Hematopoietic multipotent progenitor cell treated with erythropoietin and hydrocortisone succinate and interleukin-3 and kit ligand, for 17 days (in vitro differentiated cells): ENCODE measurements around the gene ZNF608.

Experiments used
- DNase-seq: peaks from one replicate; pipeline ENCODE4 v3.0.0-alpha.2; 2015; ENCODE audit warnings: low spot score

The ZNF608 gene

GRCh38 chr5:124716169-124716568, 30.3 kb downstream of the ZNF608 start:
- no peak for DNase-seq

- DNase-seq: no peak
Observed at GRCh38 chr5:124714910-124715309, 31.5 kb downstream of the ZNF608 start.

- DNase-seq: no peak
Observed at GRCh38 chr5:124713595-124713994, 32.8 kb downstream of the ZNF608 start.

DNA sequence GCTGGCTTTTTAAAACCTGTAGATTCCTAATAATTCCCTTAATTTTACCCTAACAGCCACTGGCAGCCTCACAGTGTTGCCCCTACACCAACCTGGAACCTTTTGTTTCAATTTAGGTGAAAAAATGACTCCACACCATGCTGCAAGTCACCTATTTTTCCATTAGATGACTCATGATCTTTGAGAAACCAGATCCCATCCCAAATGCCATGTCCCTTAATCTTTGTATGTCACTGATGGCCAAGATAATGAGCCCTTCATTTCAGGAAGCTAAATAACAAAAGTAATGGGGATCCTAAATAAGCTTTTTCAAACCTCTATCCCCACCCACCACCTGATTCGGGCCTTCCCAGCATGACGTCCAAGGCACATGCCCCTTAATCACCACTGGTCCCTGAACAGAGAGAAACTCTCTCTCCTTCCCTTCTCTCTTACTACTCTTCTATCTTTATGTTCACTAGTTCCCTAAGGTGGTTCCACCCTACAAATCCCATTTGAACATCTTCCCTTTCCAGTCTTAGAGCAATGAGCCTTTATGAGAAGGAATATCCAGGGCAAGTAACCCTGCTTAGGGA, 33.6 kb downstream of the ZNF608 start:
- no peak for DNase-seq

GRCh38 chr5:124708086-124708485, 38.4 kb downstream of the ZNF608 start:
- DNase-seq: no peak

DNA sequence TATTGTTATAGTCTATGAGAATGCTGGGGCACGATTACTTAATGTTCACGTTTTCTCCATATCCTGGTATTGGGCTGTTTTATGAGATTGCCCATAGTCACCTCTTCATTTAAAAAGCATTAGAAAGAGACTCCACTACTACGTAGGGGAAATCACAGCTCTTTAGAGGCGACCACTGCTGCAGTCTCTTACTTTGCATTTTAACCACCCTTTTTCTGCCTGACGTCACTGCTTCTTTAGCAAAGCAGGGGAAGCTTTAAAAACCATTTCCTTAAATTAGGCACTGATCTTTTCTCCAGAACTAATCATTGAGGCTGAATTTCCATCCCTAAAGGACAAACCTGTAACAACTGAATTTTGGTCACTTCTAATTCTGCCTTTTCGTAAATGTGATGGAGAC, 38.9 kb downstream of the ZNF608 start:
- no peak for DNase-seq

DNA sequence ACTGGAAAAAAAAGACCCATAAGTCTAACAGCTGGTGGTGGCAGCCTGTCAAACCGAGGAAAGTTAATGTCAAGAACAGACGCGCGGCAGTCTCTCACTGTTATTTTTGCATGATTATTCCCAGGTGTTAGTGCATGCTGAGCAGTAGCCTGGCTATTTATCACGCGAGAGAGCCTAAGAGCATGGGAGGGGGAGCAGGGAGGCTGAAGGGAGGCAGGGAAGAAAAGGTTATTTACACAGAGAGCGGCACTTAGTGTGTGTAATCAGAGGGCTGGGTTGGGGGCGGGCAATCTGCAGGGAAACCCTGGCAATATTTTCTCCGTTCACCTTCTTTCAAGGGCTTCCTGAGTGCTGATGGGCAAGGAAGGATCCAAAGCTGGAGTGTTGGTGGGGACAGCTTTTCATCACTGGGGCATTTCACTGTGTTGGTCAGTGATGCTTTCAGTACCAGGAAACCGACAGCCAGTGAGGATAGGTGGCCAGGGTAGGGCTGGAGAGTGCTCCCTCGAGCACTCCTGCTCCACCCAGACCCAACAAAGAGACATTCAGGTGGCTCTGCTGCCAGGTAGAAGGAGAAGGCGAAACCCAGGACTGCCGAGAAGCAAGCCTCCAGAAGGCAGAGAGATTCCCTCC, 39.6 kb downstream of the ZNF608 start:
- DNase-seq: no peak

- no peak for DNase-seq
Observed at GRCh38 chr5:124706051-124706450, 40.4 kb downstream of the ZNF608 start.

DNA sequence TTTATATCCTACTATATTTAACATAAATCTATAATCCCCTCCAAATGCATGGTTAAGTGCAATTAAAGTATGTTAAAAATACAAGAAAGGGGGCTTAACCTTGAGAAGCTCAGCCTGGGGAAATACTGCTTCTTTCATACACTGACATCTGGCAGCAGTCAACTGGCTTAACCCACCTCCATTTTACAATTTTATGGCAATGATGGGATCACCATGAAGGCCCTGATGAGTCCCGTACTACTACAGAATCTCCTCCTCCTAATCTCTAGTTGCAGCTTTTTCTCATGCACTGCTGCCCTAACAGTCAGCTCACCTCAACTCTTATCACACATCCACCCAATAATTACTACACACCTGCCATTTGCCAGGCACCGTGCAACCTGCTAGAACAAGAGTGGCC, 40.9 kb downstream of the ZNF608 start:
- no peak for DNase-seq

GRCh38 chr5:124704594-124705284, 41.7 kb downstream of the ZNF608 start:
- no peak for DNase-seq

GRCh38 chr5:124703995-124704394, 42.4 kb downstream of the ZNF608 start:
- no peak for DNase-seq

DNA sequence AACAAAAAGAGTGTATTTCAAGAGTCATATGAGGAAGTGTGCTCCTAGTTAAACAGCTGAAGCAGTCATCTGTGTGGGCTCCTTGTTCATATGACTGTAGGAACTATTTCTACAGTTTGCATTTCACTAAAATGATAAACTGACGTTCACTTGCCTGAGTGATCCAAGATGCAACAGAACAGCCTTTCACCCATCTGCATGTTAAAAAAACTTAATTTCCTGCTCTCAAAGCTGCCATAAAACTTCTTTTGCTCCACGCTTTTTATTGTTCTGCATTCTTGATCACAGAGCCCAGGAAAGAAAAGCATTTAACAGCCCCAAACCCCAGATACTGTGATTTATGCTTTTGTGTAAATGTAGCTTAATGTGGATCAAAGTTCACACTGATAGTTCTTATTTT, 43.9 kb downstream of the ZNF608 start:
- DNase-seq: no peak

DNA sequence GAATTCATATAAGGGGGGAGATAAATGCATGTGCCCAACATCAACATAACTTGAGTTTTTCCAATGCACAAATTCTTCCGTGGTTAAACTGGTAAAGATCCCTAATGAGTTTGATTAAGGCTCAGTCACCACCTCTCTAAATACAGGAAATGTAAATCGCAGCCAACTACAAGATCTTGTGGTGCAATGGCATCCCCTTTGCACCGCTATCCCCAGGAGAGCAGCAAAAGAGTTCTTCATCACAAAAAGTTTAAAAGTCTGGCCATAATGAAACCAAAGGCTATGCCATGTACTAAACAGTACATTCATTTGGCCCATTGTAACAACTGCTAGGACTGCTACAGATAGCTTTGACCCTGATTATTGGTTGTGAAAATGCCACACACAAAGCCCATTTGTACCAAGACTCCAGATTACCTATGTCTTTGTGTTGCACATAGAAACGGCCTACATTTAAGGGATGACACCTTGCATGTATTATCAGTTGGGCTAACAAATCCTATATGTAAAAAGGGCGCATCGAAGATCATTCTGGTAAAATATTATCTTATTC, 44.5 kb downstream of the ZNF608 start:
- DNase-seq: no peak

DNA sequence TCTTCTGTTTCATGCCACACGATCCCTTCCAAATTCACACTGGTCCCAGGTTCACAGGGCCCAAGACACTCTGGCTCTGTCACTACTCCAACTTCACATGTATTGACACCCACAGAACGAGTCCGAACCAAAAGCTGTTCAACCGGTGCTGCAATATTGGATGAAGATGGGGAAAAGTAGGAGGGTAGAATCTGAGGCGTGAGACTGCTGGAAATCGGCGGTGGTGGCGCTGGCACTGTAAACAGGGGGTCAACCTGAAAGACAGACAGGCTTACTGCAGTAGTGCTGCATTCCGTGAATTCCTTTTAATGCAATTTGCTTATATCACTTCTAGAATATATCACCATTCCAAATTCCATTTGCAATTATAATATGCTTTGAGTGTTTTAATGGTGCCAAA, 45.4 kb downstream of the ZNF608 start:
- no peak for DNase-seq

GRCh38 chr5:124700333-124700732, 46.1 kb downstream of the ZNF608 start:
- no peak for DNase-seq

DNA sequence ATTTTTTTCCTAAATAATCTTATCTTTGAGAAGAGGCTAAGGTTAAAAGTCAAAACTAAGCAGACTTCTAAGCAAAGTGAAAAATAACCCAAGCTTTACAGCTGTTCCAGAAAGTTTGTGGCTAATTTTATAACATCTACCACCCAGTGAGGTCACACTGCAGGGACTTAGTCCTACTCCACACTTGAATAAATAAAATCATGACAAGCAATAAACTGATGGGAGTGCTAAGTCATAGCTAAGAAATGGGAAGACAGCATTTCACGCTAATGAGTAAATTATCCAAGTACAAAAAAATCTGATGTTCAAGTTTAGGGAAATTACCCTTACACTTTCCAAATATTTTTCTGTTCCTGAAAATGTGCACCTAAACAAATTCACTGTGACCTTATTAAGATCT, 47.7 kb downstream of the ZNF608 start:
- DNase-seq: no peak

DNA sequence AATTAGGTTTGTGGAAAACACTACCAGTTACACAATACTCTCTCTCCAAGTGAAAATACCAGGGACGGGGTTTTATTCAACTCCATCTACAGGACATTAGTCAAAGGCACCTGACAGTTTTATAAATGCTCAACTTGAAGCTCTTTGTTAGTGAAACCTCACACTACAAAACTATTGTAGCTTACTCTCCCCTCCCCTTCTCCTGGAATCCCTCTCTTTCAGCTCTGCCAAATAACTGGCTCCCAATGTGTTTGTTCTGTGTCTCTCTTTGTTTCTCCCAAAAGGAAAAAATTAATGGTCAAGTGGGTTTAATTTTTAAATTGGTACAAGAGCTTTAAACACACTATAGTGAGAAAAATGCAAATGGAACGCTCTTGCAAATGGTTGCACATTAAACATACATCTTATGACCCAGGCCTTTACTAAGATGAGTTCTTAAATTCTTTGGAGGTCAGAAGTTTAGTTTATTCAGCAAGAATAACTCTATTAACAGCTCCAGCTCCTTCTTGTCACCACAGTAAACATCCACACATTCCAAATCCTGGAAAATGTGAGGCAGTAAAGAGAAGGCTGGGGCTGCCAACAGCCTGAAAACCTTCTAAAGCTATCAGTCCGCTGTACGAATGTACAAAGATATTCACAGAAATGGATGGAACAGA, 48.4 kb downstream of the ZNF608 start:
- DNase-seq: no peak

DNA sequence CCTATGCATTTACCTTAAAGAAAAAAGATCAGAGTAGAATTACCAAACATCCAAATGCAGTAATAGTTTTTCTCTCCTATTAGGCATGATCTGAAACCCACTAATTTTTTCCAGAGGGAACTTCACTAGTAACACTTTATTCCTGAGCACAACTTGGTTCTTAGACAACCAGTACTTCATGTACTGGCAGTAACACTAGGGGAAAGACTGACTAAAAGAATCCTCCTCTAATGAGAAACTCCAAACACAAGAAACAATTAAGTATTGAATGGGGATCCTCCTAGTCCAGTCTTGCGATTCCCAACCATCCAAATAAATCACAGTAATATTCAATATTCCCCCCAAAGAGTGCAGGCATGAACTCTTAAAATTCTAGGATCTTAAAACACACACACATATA, 48.9 kb downstream of the ZNF608 start:
- DNase-seq: no peak

DNA sequence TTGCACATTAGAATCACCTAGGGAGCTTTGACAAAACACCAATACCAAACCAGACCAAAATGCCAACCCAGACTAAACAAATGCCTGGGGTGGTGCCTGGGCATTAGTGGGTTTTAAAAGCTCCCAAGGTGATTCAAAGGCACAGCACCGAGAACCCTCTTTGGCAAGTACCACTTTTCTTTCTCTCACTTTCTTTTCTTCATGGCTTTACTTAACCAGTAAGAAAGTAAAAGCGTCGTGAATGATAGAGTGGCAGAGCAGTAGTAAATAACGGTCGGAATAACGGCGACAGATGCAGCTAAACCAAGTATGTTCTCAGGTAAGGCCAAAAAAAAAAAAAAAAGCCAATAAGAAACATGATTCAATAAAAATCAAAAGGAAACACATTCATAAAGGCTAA, 49.5 kb downstream of the ZNF608 start:
- DNase-seq: no peak
